Rectal smooth muscle tissue (tissue), 1 donor: Measurements from ENCODE around the gene SLC20A1.
"Not testable (repeated sequence)": the region's sequence is repeated elsewhere in the genome, so short reads cannot be mapped to it uniquely, and the experiment has no call there.

Experiments used
- H3K27ac ChIP-seq: one replicate; pipeline ENCODE4 v1.7.0; 2013; ENCODE audit warnings: low read depth, low read length, inconsistent platforms
- H3K27me3 ChIP-seq: one replicate; pipeline ENCODE4 v1.7.0; 2013; ENCODE audit warnings: low read length; ENCODE audit not compliant: control insufficient read depth, insufficient read depth
- H3K36me3 ChIP-seq: one replicate; pipeline ENCODE4 v1.7.0; 2013; ENCODE audit warnings: low read length; ENCODE audit not compliant: control insufficient read depth, insufficient read depth
- H3K4me1 ChIP-seq: one replicate; pipeline ENCODE4 v1.7.0; 2013; ENCODE audit warnings: low read length; ENCODE audit not compliant: control insufficient read depth, insufficient read depth
- H3K4me3 ChIP-seq: one replicate; pipeline ENCODE4 v1.7.0; 2013; ENCODE audit warnings: low read length
- H3K9ac ChIP-seq: one replicate; pipeline ENCODE4 v1.7.0; 2013; ENCODE audit warnings: low read length

The SLC20A1 gene

GRCh38 chr2:112692918-112693317 lies 47.2 kb downstream of the SLC20A1 start:
- H3K9ac ChIP-seq, result no peak overlapping the region
- no peaks in the 10 kb centered on the region for H3K27me3 ChIP-seq
- no peaks in the 10 kb centered on the region for H3K4me1 ChIP-seq
- H3K4me3 ChIP-seq, result no peak overlapping the region
- H3K27ac ChIP-seq, result no peak overlapping the region
- H3K36me3 ChIP-seq, result no peaks in the 10 kb centered on the region

GRCh38 chr2:112693596-112693995 lies 47.9 kb downstream of the SLC20A1 start:
- Histone ChIP-seq H3K36me3 (no peaks in the 10 kb centered on the region), H3K27me3 (no peaks in the 10 kb centered on the region), H3K27ac (no peak overlapping the region), H3K4me3 (no peak overlapping the region), H3K9ac (no peak overlapping the region), H3K4me1 (no peaks in the 10 kb centered on the region)

- H3K4me3 ChIP-seq, result no peak overlapping the region
- no peak overlapping the region for H3K9ac ChIP-seq
- no peaks in the 10 kb centered on the region for H3K36me3 ChIP-seq
- H3K27me3 ChIP-seq, result no peaks in the 10 kb centered on the region
- no peaks in the 10 kb centered on the region for H3K4me1 ChIP-seq
- H3K27ac ChIP-seq, result no peak overlapping the region
Observed at GRCh38 chr2:112694182-112694581, 48.4 kb downstream of the SLC20A1 start.

- H3K4me3 ChIP-seq, result no peak overlapping the region
- H3K9ac ChIP-seq, result no peak overlapping the region
- H3K27me3 ChIP-seq, result no peaks in the 10 kb centered on the region
- no peak overlapping the region for H3K27ac ChIP-seq
- H3K36me3 ChIP-seq, result no peaks in the 10 kb centered on the region
- no peaks in the 10 kb centered on the region for H3K4me1 ChIP-seq
Observed at GRCh38 chr2:112698834-112699515, 53.2 kb downstream of the SLC20A1 start.

- Histone ChIP-seq H3K36me3 (no peaks in the 10 kb centered on the region), H3K4me1 (no peaks in the 10 kb centered on the region), H3K27ac (no peak overlapping the region), H3K27me3 (no peaks in the 10 kb centered on the region), H3K9ac (no peak overlapping the region), H3K4me3 (no peak overlapping the region)
Observed at GRCh38 chr2:112699984-112700667, 54.4 kb downstream of the SLC20A1 start.

- Histone ChIP-seq H3K27me3 (no peaks in the 10 kb centered on the region), H3K9ac (no peak overlapping the region), H3K27ac (no peak overlapping the region), H3K4me3 (no peak overlapping the region), H3K4me1 (no peaks in the 10 kb centered on the region), H3K36me3 (no peaks in the 10 kb centered on the region)
Observed at GRCh38 chr2:112701052-112701451, 55.3 kb downstream of the SLC20A1 start.

GRCh38 chr2:112703684-112704083 lies 57.9 kb downstream of the SLC20A1 start:
- no peaks in the 10 kb centered on the region for H3K27me3 ChIP-seq
- no peak overlapping the region for H3K9ac ChIP-seq
- H3K4me1 ChIP-seq, result no peaks in the 10 kb centered on the region
- H3K4me3 ChIP-seq, result no peak overlapping the region
- no peak overlapping the region for H3K27ac ChIP-seq
- no peaks in the 10 kb centered on the region for H3K36me3 ChIP-seq

GRCh38 chr2:112705575-112705974 lies 59.8 kb downstream of the SLC20A1 start:
- Histone ChIP-seq H3K27ac (no peak overlapping the region), H3K4me1 (no peaks in the 10 kb centered on the region)

GRCh38 chr2:112706170-112706664 lies 60.5 kb downstream of the SLC20A1 start:
- Histone ChIP-seq H3K9ac (no peak overlapping the region), H3K4me1 (no peaks in the 10 kb centered on the region), H3K27ac (no peak overlapping the region), H3K36me3 (no peaks in the 10 kb centered on the region), H3K27me3 (peaks cover 2% of the 10 kb centered on the region), H3K4me3 (no peak overlapping the region)

More at GRCh38 chr2:112705575-112705974, 59.8 kb downstream of the SLC20A1 start:
- H3K27me3 ChIP-seq, result peaks cover 2% of the 10 kb centered on the region
- H3K4me3 ChIP-seq, result no peak overlapping the region
- H3K9ac ChIP-seq, result no peak overlapping the region
- H3K36me3 ChIP-seq, result no peaks in the 10 kb centered on the region

- H3K27me3 ChIP-seq, H3K4me3 ChIP-seq, H3K36me3 ChIP-seq, H3K4me1 ChIP-seq, H3K27ac ChIP-seq, H3K9ac ChIP-seq: not testable (repeated sequence)
Observed at GRCh38 chr2:112706947-112707346, 61.2 kb downstream of the SLC20A1 start.

GRCh38 chr2:112708968-112709367 lies 63.2 kb downstream of the SLC20A1 start:
- no peaks in the 10 kb centered on the region for H3K36me3 ChIP-seq
- H3K27me3 ChIP-seq, result peaks cover 2% of the 10 kb centered on the region
- H3K27ac ChIP-seq, result no peak overlapping the region
- no peaks in the 10 kb centered on the region for H3K4me1 ChIP-seq
- H3K9ac ChIP-seq, result no peak overlapping the region
- no peak overlapping the region for H3K4me3 ChIP-seq

GRCh38 chr2:112709703-112710102 lies 64.0 kb downstream of the SLC20A1 start:
- H3K27me3 ChIP-seq, result peaks cover 2% of the 10 kb centered on the region
- H3K36me3 ChIP-seq, result no peaks in the 10 kb centered on the region
- H3K9ac ChIP-seq, result no peak overlapping the region
- H3K27ac ChIP-seq, result no peak overlapping the region
- H3K4me3 ChIP-seq, result no peak overlapping the region
- no peaks in the 10 kb centered on the region for H3K4me1 ChIP-seq
